Adipocyte (in vitro differentiated cells): Measurements from ENCODE around the gene MYLIP.
A peak's percentile ranks its signal among the peaks of the same experiment; 100 is the strongest.

Source experiments
- DNase-seq: peaks from one replicate; pipeline ENCODE4 v3.0.0-alpha.2; 2015; ENCODE audit warnings: low read depth
- H3K27me3 ChIP-seq: replicated peaks from 2 replicates; pipeline ENCODE4 v1.7.0; 2013; ENCODE audit warnings: mild to moderate bottlenecking, low read length, moderate library complexity; ENCODE audit not compliant: control insufficient read depth, insufficient read depth
- H3K36me3 ChIP-seq: 2 replicates; pipeline ENCODE4 v1.7.0; 2013; ENCODE audit warnings: low read length, mild to moderate bottlenecking, moderate library complexity; ENCODE audit not compliant: control insufficient read depth, insufficient read depth, severe bottlenecking
- H3K4me1 ChIP-seq: 2 replicates; pipeline ENCODE4 v1.7.0; 2013; ENCODE audit warnings: mild to moderate bottlenecking, low read length, moderate library complexity; ENCODE audit not compliant: control insufficient read depth, insufficient read depth
- H3K4me3 ChIP-seq: 2 replicates; pipeline ENCODE4 v1.7.0; 2013; ENCODE audit warnings: mild to moderate bottlenecking, low read length, moderate library complexity
- H3K9ac ChIP-seq: 2 replicates; pipeline ENCODE4 v1.7.0; 2013; ENCODE audit warnings: mild to moderate bottlenecking, low read length, moderate library complexity
- H3K9me3 ChIP-seq: 2 replicates; pipeline ENCODE4 v1.7.0; 2013; ENCODE audit warnings: mild to moderate bottlenecking, low read length, moderate library complexity; ENCODE audit not compliant: control insufficient read depth

The MYLIP gene

GRCh38 chr6:16177881-16178280 is 49.0 kb downstream of the MYLIP start:
- H3K27me3 ChIP-seq = peaks cover 3% of the 10 kb centered on the region
- DNase-seq = no peak
- H3K9me3 ChIP-seq = no peaks in the 10 kb centered on the region
- no peaks in the 10 kb centered on the region for H3K36me3 ChIP-seq
- H3K4me3 ChIP-seq = no peak overlapping the region
- no peak overlapping the region for H3K9ac ChIP-seq
- H3K4me1 ChIP-seq = no peaks in the 10 kb centered on the region

- no peak for DNase-seq
- no peak overlapping the region for H3K9ac ChIP-seq
- no peaks in the 10 kb centered on the region for H3K9me3 ChIP-seq
- no peak overlapping the region for H3K4me3 ChIP-seq
- H3K4me1 ChIP-seq = no peaks in the 10 kb centered on the region
- H3K36me3 ChIP-seq = no peaks in the 10 kb centered on the region
- peaks cover 3% of the 10 kb centered on the region for H3K27me3 ChIP-seq
Observed at GRCh38 chr6:16178351-16178750, 49.5 kb downstream of the MYLIP start.

- Histone ChIP-seq H3K9me3 (no peaks in the 10 kb centered on the region), H3K4me3 (no peak overlapping the region), H3K4me1 (no peaks in the 10 kb centered on the region), H3K27me3 (peaks cover 3% of the 10 kb centered on the region), H3K9ac (no peak overlapping the region), H3K36me3 (no peaks in the 10 kb centered on the region)
- DNase-seq = no peak
Observed at GRCh38 chr6:16179063-16179462, 50.2 kb downstream of the MYLIP start.

GRCh38 chr6:16179970-16180431 is 51.1 kb downstream of the MYLIP start:
- H3K36me3 ChIP-seq = no peaks in the 10 kb centered on the region
- no peak overlapping the region for H3K9ac ChIP-seq
- H3K9me3 ChIP-seq = no peaks in the 10 kb centered on the region
- H3K4me1 ChIP-seq = no peaks in the 10 kb centered on the region
- H3K4me3 ChIP-seq = no peak overlapping the region
- no peak for DNase-seq
- H3K27me3 ChIP-seq = peaks cover 3% of the 10 kb centered on the region

- H3K9ac ChIP-seq = no peak overlapping the region
- no peak for DNase-seq
- no peaks in the 10 kb centered on the region for H3K4me1 ChIP-seq
- no peaks in the 10 kb centered on the region for H3K9me3 ChIP-seq
- H3K4me3 ChIP-seq = no peak overlapping the region
- peaks cover 3% of the 10 kb centered on the region for H3K27me3 ChIP-seq
- no peaks in the 10 kb centered on the region for H3K36me3 ChIP-seq
Observed at GRCh38 chr6:16180696-16181438, 52.0 kb downstream of the MYLIP start.

- no peak for DNase-seq
- H3K9ac ChIP-seq = no peak overlapping the region
- no peak overlapping the region for H3K4me3 ChIP-seq
- no peaks in the 10 kb centered on the region for H3K9me3 ChIP-seq
- no peaks in the 10 kb centered on the region for H3K36me3 ChIP-seq
- H3K27me3 ChIP-seq = peaks cover 3% of the 10 kb centered on the region
- H3K4me1 ChIP-seq = no peaks in the 10 kb centered on the region
Observed at GRCh38 chr6:16181439-16182297, 52.8 kb downstream of the MYLIP start.

- peak; percentile 85 for DNase-seq
- Histone ChIP-seq H3K9me3 (no peaks in the 10 kb centered on the region), H3K9ac (no peak overlapping the region), H3K4me3 (peak overlapping the region; percentile 27), H3K27me3 (peaks cover 6% of the 10 kb centered on the region), H3K36me3 (no peaks in the 10 kb centered on the region), H3K4me1 (no peaks in the 10 kb centered on the region)
Observed at GRCh38 chr6:16183187-16183664, 54.3 kb downstream of the MYLIP start.

- no peaks in the 10 kb centered on the region for H3K36me3 ChIP-seq
- H3K9me3 ChIP-seq = no peaks in the 10 kb centered on the region
- H3K9ac ChIP-seq = no peak overlapping the region
- no peak overlapping the region for H3K4me3 ChIP-seq
- H3K4me1 ChIP-seq = no peaks in the 10 kb centered on the region
- no peak for DNase-seq
- peaks cover 6% of the 10 kb centered on the region for H3K27me3 ChIP-seq
Observed at GRCh38 chr6:16184129-16184528, 55.2 kb downstream of the MYLIP start.

- Histone ChIP-seq H3K9ac (no peak overlapping the region), H3K4me1 (no peaks in the 10 kb centered on the region), H3K4me3 (no peak overlapping the region), H3K36me3 (no peaks in the 10 kb centered on the region), H3K27me3 (peaks cover 8% of the 10 kb centered on the region), H3K9me3 (no peaks in the 10 kb centered on the region)
- no peak for DNase-seq
Observed at GRCh38 chr6:16184551-16184950, 55.7 kb downstream of the MYLIP start.

GRCh38 chr6:16187176-16187575 is 58.3 kb downstream of the MYLIP start:
- Histone ChIP-seq H3K4me3 (no peak overlapping the region), H3K9me3 (no peaks in the 10 kb centered on the region), H3K27me3 (peaks cover 13% of the 10 kb centered on the region), H3K36me3 (no peaks in the 10 kb centered on the region), H3K9ac (no peak overlapping the region), H3K4me1 (no peaks in the 10 kb centered on the region)
- DNase-seq = no peak

GRCh38 chr6:16190214-16190613 is 61.3 kb downstream of the MYLIP start:
- peaks cover 13% of the 10 kb centered on the region for H3K27me3 ChIP-seq
- DNase-seq = no peak
- H3K9ac ChIP-seq = no peak overlapping the region
- H3K36me3 ChIP-seq = no peaks in the 10 kb centered on the region
- no peaks in the 10 kb centered on the region for H3K9me3 ChIP-seq
- no peaks in the 10 kb centered on the region for H3K4me1 ChIP-seq
- no peak overlapping the region for H3K4me3 ChIP-seq
